H1 (cell line): ENCODE measurements around the gene B3GALNT1. TPM values are rescaled to one million over a fixed set of nuclear protein-coding genes. Genes with fewer than 3 reads are reported as not detected.

Source experiments
- CTCF ChIA-PET: fragments of 300-600 bp; sonication (Branson Sonifier 250); formaldehyde crosslinking; loops from one replicate; lab custom pipeline; 2021; ENCODE audit not compliant: partially characterized antibody; lab: Charles Lee
- POLR2A ChIA-PET: fragments of 300-600 bp; sonication (Branson Sonifier 250); formaldehyde crosslinking; loops from one replicate; lab custom pipeline; 2021; ENCODE audit warnings: inconsistent platforms; ENCODE audit not compliant: partially characterized antibody; lab: Charles Lee
- DNase-seq, 2 experiments: peaks; one replicate each; pipeline versions ENCODE4 v3.0.0 to v3.0.0-alpha.2; 2010 to 2022; ENCODE audit warnings: low spot score in 2 of 2, low read depth in 1 of 2, mixed read lengths in 1 of 2
- FAIRE-seq: peaks from 2 replicates; lab custom pipeline; 2011; peaks lifted over from hg19 to GRCh38; lab: Jason Lieb, UNC
- H2AFZ ChIP-seq: 2 replicates; pipeline ENCODE4 v1.8.1; 2012; ENCODE audit warnings: low read length, inconsistent platforms
- H2AK5ac ChIP-seq: 2 replicates; pipeline ENCODE4 v1.6.1; 2013; ENCODE audit warnings: low read depth, low read length
- H2BK120ac ChIP-seq: replicated peaks from 2 replicates; pipeline ENCODE3; 2013; ENCODE audit warnings: low read depth, low read length, inconsistent platforms
- H2BK12ac ChIP-seq: 2 replicates; pipeline ENCODE4 v1.6.1; 2013; ENCODE audit warnings: low read depth, low read length
- H2BK15ac ChIP-seq: 2 replicates; pipeline ENCODE4 v1.6.1; 2013; ENCODE audit warnings: low read length
- H2BK20ac ChIP-seq: 2 replicates; pipeline ENCODE4 v1.6.1; 2013; ENCODE audit warnings: low read length
- H2BK5ac ChIP-seq: 2 replicates; pipeline ENCODE4 v1.6.1; 2013; ENCODE audit warnings: low read depth, low read length
- H3K14ac ChIP-seq: 2 replicates; pipeline ENCODE4 v1.6.1; 2013; ENCODE audit warnings: inconsistent platforms; ENCODE audit not compliant: insufficient read length
- H3K18ac ChIP-seq: 2 replicates; pipeline ENCODE4 v1.6.1; 2013; ENCODE audit warnings: low read length; ENCODE audit errors: extremely low read depth
- H3K23ac ChIP-seq: 2 replicates; pipeline ENCODE4 v1.6.1; 2013; ENCODE audit warnings: inconsistent platforms; ENCODE audit not compliant: insufficient read length
- H3K23me2 ChIP-seq: 2 replicates; pipeline ENCODE4 v1.6.1; 2013; ENCODE audit warnings: low read depth, low read length
- H3K27ac ChIP-seq: 2 replicates; pipeline ENCODE4 v1.6.1; 2011; ENCODE audit warnings: low read depth, low read length, inconsistent platforms
- H3K27me3 ChIP-seq, 4 experiments: replicated peaks in 1 of 4; 1 replicate in 1 of 4; 2 replicates in 3 of 4; pipeline versions ENCODE4 v1.6.1 to v1.8.1; 2011 to 2013; ENCODE audit warnings: low read length in 3 of 4, mild to moderate bottlenecking in 3 of 4, inconsistent platforms in 2 of 4, mixed read lengths in 2 of 4, moderate library complexity in 1 of 4; ENCODE audit not compliant: control insufficient read depth in 3 of 4, insufficient read depth in 3 of 4; ENCODE audit errors: extremely low read depth in 1 of 4
- H3K36me3 ChIP-seq, 4 experiments: 2 replicates each; pipeline versions ENCODE4 v1.6.1 to v1.8.1; 2011 to 2013; ENCODE audit warnings: mild to moderate bottlenecking in 4 of 4, low read length in 3 of 4, moderate library complexity in 2 of 4, control low read depth in 1 of 4, inconsistent platforms in 1 of 4; ENCODE audit not compliant: insufficient read depth in 4 of 4, control insufficient read depth in 2 of 4
- H3K4ac ChIP-seq: replicated peaks from 2 replicates; pipeline ENCODE3; 2013; ENCODE audit warnings: low read length, low read depth, mixed read lengths, inconsistent platforms; ENCODE audit not compliant: insufficient read length
- H3K4me1 ChIP-seq, 4 experiments: replicated peaks in 1 of 4; 1 replicate in 1 of 4; 2 replicates in 3 of 4; pipeline versions ENCODE4 v1.6.1 to v1.8.1; 2011 to 2013; ENCODE audit warnings: low read length in 3 of 4, inconsistent platforms in 2 of 4, mixed read lengths in 1 of 4; ENCODE audit not compliant: insufficient read depth in 4 of 4, control insufficient read depth in 3 of 4
- H3K4me2 ChIP-seq, 2 experiments: 2 replicates each; pipeline versions ENCODE4 v1.6.1 to v1.8.1; 2011 to 2013; ENCODE audit warnings: low read depth in 2 of 2, low read length in 2 of 2, control low read depth in 1 of 2, inconsistent platforms in 1 of 2, mild to moderate bottlenecking in 1 of 2; ENCODE audit not compliant: insufficient read depth in 1 of 2
- H3K4me3 ChIP-seq, 4 experiments: fragments of 200-600, 300-600 bp in 1 of 4; sonication (generic), shearing (Covaris generic), sonication (Bioruptor Twin) in 1 of 4; 2 replicates each; pipeline versions ENCODE4 v1.5.1 to v1.8.1; 2011 to 2016; ENCODE audit warnings: low read length in 4 of 4, low read depth in 3 of 4, control low read depth in 2 of 4, inconsistent platforms in 2 of 4, mild to moderate bottlenecking in 2 of 4, mixed read lengths in 1 of 4, moderate library complexity in 1 of 4; ENCODE audit not compliant: insufficient read depth in 2 of 4; ENCODE audit errors: extremely low read depth in 1 of 4
- H3K56ac ChIP-seq: replicated peaks from 2 replicates; pipeline ENCODE3; 2013; ENCODE audit warnings: low read depth, mild to moderate bottlenecking, mixed read lengths, low read length, inconsistent platforms; ENCODE audit not compliant: insufficient read length
- H3K79me1 ChIP-seq: 2 replicates; pipeline ENCODE4 v1.6.1; 2013; ENCODE audit warnings: low read depth, low read length, control low read depth
- H3K79me2 ChIP-seq, 2 experiments: 2 replicates each; pipeline versions ENCODE4 v1.6.1 to v1.8.1; 2012 to 2013; ENCODE audit warnings: low read length in 2 of 2, mild to moderate bottlenecking in 2 of 2, inconsistent platforms in 1 of 2; ENCODE audit not compliant: insufficient read depth in 2 of 2, control insufficient read depth in 1 of 2
- H3K9ac ChIP-seq, 4 experiments: replicated peaks in 1 of 4; 1 replicate in 1 of 4; 2 replicates in 3 of 4; pipeline versions ENCODE4 v1.6.1 to v1.8.1; 2011 to 2013; ENCODE audit warnings: low read depth in 3 of 4, low read length in 3 of 4, control low read depth in 2 of 4, mild to moderate bottlenecking in 2 of 4, moderate library complexity in 2 of 4, inconsistent platforms in 1 of 4; ENCODE audit errors: extremely low read depth in 1 of 4
- H3K9me3 ChIP-seq, 2 experiments: 2 replicates each; pipeline versions ENCODE4 v1.6.1 to v1.8.1; 2012 to 2013; ENCODE audit warnings: mild to moderate bottlenecking in 2 of 2, moderate library complexity in 2 of 2, control low read depth in 1 of 2, inconsistent platforms in 1 of 2, low read depth in 1 of 2, low read length in 1 of 2, mixed read lengths in 1 of 2; ENCODE audit not compliant: insufficient read depth in 2 of 2
- H4K20me1 ChIP-seq, 2 experiments: replicated peaks in 1 of 2; 2 replicates each; pipeline versions ENCODE3 to v1.8.1; 2011 to 2013; ENCODE audit warnings: inconsistent platforms in 2 of 2, low read length in 2 of 2, mild to moderate bottlenecking in 1 of 2; ENCODE audit not compliant: insufficient read depth in 2 of 2, control insufficient read depth in 1 of 2
- H4K5ac ChIP-seq: 2 replicates; pipeline ENCODE4 v1.6.1; 2013; ENCODE audit warnings: low read length, low read depth, mixed read lengths, inconsistent platforms; ENCODE audit not compliant: insufficient read length
- H4K8ac ChIP-seq: 2 replicates; pipeline ENCODE4 v1.8.0; 2013; ENCODE audit warnings: mild to moderate bottlenecking, moderate library complexity, low read length, inconsistent platforms; ENCODE audit not compliant: insufficient read depth; ENCODE audit errors: extremely low read depth
- H4K91ac ChIP-seq: replicated peaks from 2 replicates; pipeline ENCODE3; 2013; ENCODE audit warnings: low read length, mixed read lengths, inconsistent platforms; ENCODE audit not compliant: insufficient read length
- ATF2 ChIP-seq: IDR thresholded peaks from 2 replicates; pipeline ENCODE4 v1.6.1; 2012; ENCODE audit warnings: low read length, inconsistent platforms
- CBX8 ChIP-seq: fragments of 300-800, 300-1000 bp; sonication (generic); IDR thresholded peaks from 2 replicates; pipeline ENCODE4 v1.7.1; 2016; ENCODE audit warnings: low read depth, low read length, borderline replicate concordance
- EP300 ChIP-seq, 2 experiments: IDR thresholded peaks; 1 replicate in 1 of 2; 2 replicates in 1 of 2; pipeline ENCODE4 v1.6.1; 2011 to 2012; ENCODE audit warnings: low read depth in 2 of 2, low read length in 2 of 2, mild to moderate bottlenecking in 2 of 2, borderline replicate concordance in 1 of 2, inconsistent platforms in 1 of 2, moderate library complexity in 1 of 2
- RNF2 ChIP-seq: fragments of 200-900, 300-1000 bp; sonication (generic); IDR thresholded peaks from 2 replicates; pipeline ENCODE4 v1.7.1; 2016; ENCODE audit warnings: borderline replicate concordance, low read depth, mild to moderate bottlenecking, antibody characterized with exemption, low read length; ENCODE audit not compliant: poor library complexity, severe bottlenecking; ENCODE audit errors: missing control alignments
- SIRT6 ChIP-seq: IDR thresholded peaks from one replicate; pipeline ENCODE4 v1.7.1; 2012; ENCODE audit warnings: low read length, inconsistent platforms
- SIX5 ChIP-seq: IDR thresholded peaks from 2 replicates; pipeline ENCODE4 v1.6.1; 2011; ENCODE audit warnings: mild to moderate bottlenecking, low read depth, low read length
- SP1 ChIP-seq: IDR thresholded peaks from 2 replicates; pipeline ENCODE4 v1.6.1; 2011; ENCODE audit warnings: low read depth, low read length
- SRF ChIP-seq: IDR thresholded peaks from 2 replicates; pipeline ENCODE4 v1.6.1; 2011; ENCODE audit warnings: mild to moderate bottlenecking, low read depth, low read length, moderate library complexity
- TAF7 ChIP-seq: optimal IDR thresholded peaks from 2 replicates; pipeline ENCODE3; 2011; ENCODE audit warnings: low read depth, mild to moderate bottlenecking, inconsistent platforms, low read length, moderate library complexity, borderline replicate concordance
- USF2 ChIP-seq: IDR thresholded peaks from 2 replicates; pipeline ENCODE4 v1.6.1; 2011; ENCODE audit warnings: low read length, improper control_type of control experiment
- ZNF274 ChIP-seq: IDR thresholded peaks from 2 replicates; pipeline ENCODE4 v1.7.0; 2012; ENCODE audit warnings: low read length, borderline replicate concordance; ENCODE audit errors: extremely low read depth
- WGBS, 2 experiments: shearing (Covaris generic) in 1 of 2; methylation state at CpG; one replicate each; pipeline versions ENCODE4 v1.1.6 to v1.1.7; 2013 to 2015; ENCODE audit warnings: low lambda C conversion rate in 2 of 2, mixed read lengths in 2 of 2, inconsistent platforms in 1 of 2, low coverage in 1 of 2, missing lambda C conversion rate in 1 of 2; ENCODE audit not compliant: insufficient replicate concordance in 2 of 2, insufficient coverage in 1 of 2, insufficient read length in 1 of 2; ENCODE audit errors: extremely low coverage in 1 of 2, missing lambda C conversion rate in 1 of 2; 5-methylcytosine and 5-hydroxymethylcytosine counted together
- polyA plus RNA-seq, 7 experiments: library from polyadenylated mRNA; depleted of rRNA in 3 of 7; stranded (reverse) in 5 of 7; unstranded in 2 of 7; fragments of >200 nt in 5 of 7; fragments of 200-250 nt in 2 of 7; gene quantifications; 1 replicate in 5 of 7; 2 replicates in 1 of 7; 4 replicates in 1 of 7; pipeline versions ENCODE4 v1.2.1 to v1.2.3, GENCODE V29; 2011 to 2013; ENCODE audit warnings: missing spikeins in 2 of 7, mixed read lengths in 2 of 7
- total RNA-seq: library from RNA; stranded (reverse); fragmentation: NEBNext Ultra II Directional; extraction: Animal tissue kit (Norgen Biotek cat#: 25700); gene quantifications from 2 replicates; pipeline ENCODE4 v1.2.1, GENCODE V29; 2021

B3GALNT1 gene
- total and polyA plus RNA-seq, 2 of the 8 experiments (the other 6 are each of a cell fraction or from before 2014, with no cell fraction given): 5.0 to 8.1 TPM

GRCh38 chr3:161126495-161126894 is 21.3 kb upstream of the B3GALNT1 start:
- Histone ChIP-seq H3K23me2 (no peaks in the 10 kb centered on the region), H2AFZ (no peak overlapping the region), H3K36me3 (no peaks in the 10 kb centered on the region), H3K14ac (no peak overlapping the region), H4K5ac (no peak overlapping the region), H3K18ac (no peak overlapping the region), H3K79me2 (no peaks in the 10 kb centered on the region), H3K4me3 (no peak overlapping the region), H3K23ac (no peak overlapping the region), H2BK20ac (no peak overlapping the region), H4K8ac (no peak overlapping the region), H3K9me3 (peaks cover 9 to 18% of the 10 kb centered on the region in 2 experiments; a peak in 3 of 4 replicates), H3K56ac (no peak overlapping the region), H2AK5ac (no peak overlapping the region), H3K27ac (no peak overlapping the region), H4K20me1 (no peaks in the 10 kb centered on the region), H2BK15ac (no peak overlapping the region), H3K4me1 (no peaks in the 10 kb centered on the region), H3K27me3 (no peaks in the 10 kb centered on the region), H2BK5ac (no peak overlapping the region), H3K4me2 (no peak overlapping the region), H3K4ac (no peak overlapping the region), H2BK120ac (no peak overlapping the region), H4K91ac (no peak overlapping the region), H3K9ac (no peak overlapping the region), H3K79me1 (no peaks in the 10 kb centered on the region), H2BK12ac (no peak overlapping the region)
- 87% methylated on average over 2 of the region's 2 CpGs; no CpG with 5 or more reads in 1 of the 2 experiments for WGBS, 2 experiments
- FAIRE-seq (no peak), DNase-seq (no peak)
- ChIA-PET CTCF (interaction anchor here (0.7 kb wide), 1 partner anchor 1481 kb away, joined by 3 read pairs; no protein-coding TSS in a partner anchor), POLR2A (no interaction called here)
- TF ChIP-seq SIX5: no peak
- no peak for TF ChIP-seq RNF2
- no peak for TF ChIP-seq SP1
- no peak for TF ChIP-seq TAF7
- no peak for TF ChIP-seq CBX8
- TF ChIP-seq SIRT6: no peak
- no peak for TF ChIP-seq ATF2
- TF ChIP-seq ZNF274: no peak
- no peak for TF ChIP-seq SRF
- no peak for TF ChIP-seq EP300 (IDR thresholded peaks at IDR 0.05; ENCODE audit: borderline replicate concordance in 1 of 2, low read depth in 2 of 2, low read length in 2 of 2)
- no peak for TF ChIP-seq USF2
